Measurements from ENCODE around the gene TCF12. TPM values are rescaled to one million over a fixed set of nuclear protein-coding genes. Genes with fewer than 3 reads are reported as not detected.

The TCF12 gene
- total RNA-seq, 1 donor from 2014 or later = 93.0 TPM

GRCh38 chr15:56916825-56917477 lies 1.5 kb upstream of the TCF12 start:
- ATAC-seq = no peak
- H3K9me3 ChIP-seq = no peaks in the 10 kb centered on the region
- intact Hi-C loops (cut with DNase I) = no loop called here
- H3K36me3 ChIP-seq = no peaks in the 10 kb centered on the region
- DNase-seq = no peak
- no peak overlapping the region for H3K27ac ChIP-seq
- H3K4me3 ChIP-seq = peak overlapping the region; percentile 85
- peaks cover 35% of the 10 kb centered on the region for H3K4me1 ChIP-seq
- no peaks in the 10 kb centered on the region for H3K27me3 ChIP-seq (ENCODE audit: low read depth)
- no peak for TF ChIP-seq CTCF (IDR thresholded peaks at IDR 0.05)

- peak overlapping the region; percentile 85 for H3K4me3 ChIP-seq
- ATAC-seq = peak; percentile 1 to 3
- DNase-seq = no peak
- no peaks in the 10 kb centered on the region for H3K9me3 ChIP-seq
- H3K36me3 ChIP-seq = no peaks in the 10 kb centered on the region
- intact Hi-C loops (cut with DNase I) = no loop called here
- H3K4me1 ChIP-seq = peaks cover 42% of the 10 kb centered on the region
- TF ChIP-seq CTCF (IDR thresholded peaks at IDR 0.05) = no peak
- no peaks in the 10 kb centered on the region for H3K27me3 ChIP-seq (ENCODE audit: low read depth)
- H3K27ac ChIP-seq = peak overlapping the region; percentile 95
Measured at GRCh38 chr15:56917652-56918045, 795 bp upstream of the TCF12 start.

DNA sequence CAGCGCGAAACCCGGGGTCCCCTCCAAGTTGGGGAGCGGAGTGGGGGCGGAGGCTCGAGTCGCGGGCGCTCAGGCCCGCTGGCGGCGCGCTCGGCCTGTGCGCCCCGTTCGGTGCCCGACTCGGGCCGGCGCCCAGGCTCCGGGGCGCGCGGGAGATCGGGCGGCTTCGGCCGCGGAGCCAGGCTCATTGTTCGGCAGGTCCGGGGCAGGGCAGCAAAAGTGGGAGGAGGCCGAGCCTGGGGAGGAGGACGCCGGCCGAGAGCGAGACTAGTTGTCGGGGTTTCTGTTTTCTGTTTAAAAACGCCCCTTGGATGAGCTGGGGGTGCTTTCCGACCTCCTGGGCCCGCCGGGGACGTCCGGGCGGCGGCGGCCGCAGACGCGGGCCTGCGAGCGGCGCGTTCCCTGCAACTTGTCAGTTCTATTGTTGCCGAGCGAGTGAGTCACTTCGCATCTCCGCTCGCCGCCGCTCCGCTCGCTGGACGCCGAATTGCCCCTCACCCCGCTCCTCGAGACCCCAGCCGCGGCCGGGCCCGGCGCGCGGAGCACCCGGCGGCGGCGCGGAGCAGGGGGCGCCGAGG lies 676 bp downstream of the TCF12 start:
- Histone ChIP-seq H3K27me3 (ENCODE audit: low read depth) (no peaks in the 10 kb centered on the region), H3K4me1 (peaks cover 46% of the 10 kb centered on the region), H3K36me3 (no peaks in the 10 kb centered on the region), H3K27ac (peak overlapping the region; percentile 95), H3K4me3 (peak overlapping the region; percentile 85), H3K9me3 (no peaks in the 10 kb centered on the region)
- intact Hi-C loops (cut with DNase I) = no loop called here
- DNase-seq = peak; percentile 73
- peak; percentile 54 to 62 for ATAC-seq
- TF ChIP-seq CTCF (IDR thresholded peaks at IDR 0.05) = no peak

GRCh38 chr15:56919609-56920366 lies 1.3 kb downstream of the TCF12 start:
- Histone ChIP-seq H3K27ac (peak overlapping the region; percentile 95), H3K4me3 (peak overlapping the region; percentile 85), H3K4me1 (peaks cover 46% of the 10 kb centered on the region), H3K36me3 (no peaks in the 10 kb centered on the region), H3K27me3 (ENCODE audit: low read depth) (no peaks in the 10 kb centered on the region), H3K9me3 (no peaks in the 10 kb centered on the region)
- intact Hi-C loops (cut with DNase I) = no loop called here
- TF ChIP-seq CTCF (IDR thresholded peaks at IDR 0.05) = no peak
- ATAC-seq (peak in 1 of 2 donors; percentile 6), DNase-seq (peak; percentile 47)

DNA sequence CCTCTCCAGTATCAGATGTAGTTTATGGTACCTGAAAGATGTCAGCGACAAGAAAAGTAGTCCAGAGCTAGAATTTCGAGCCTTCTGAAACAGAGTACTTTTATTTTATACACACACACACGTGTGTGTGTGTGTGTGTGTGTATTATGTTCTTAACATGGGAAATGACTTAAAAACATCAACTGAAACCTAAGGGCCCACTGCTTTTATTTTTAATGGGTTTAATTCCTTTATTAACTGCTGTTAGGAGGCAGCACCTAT lies 1.9 kb downstream of the TCF12 start:
- intact Hi-C loops (cut with DNase I) = no loop called here
- Histone ChIP-seq H3K36me3 (no peaks in the 10 kb centered on the region), H3K27me3 (ENCODE audit: low read depth) (no peaks in the 10 kb centered on the region), H3K9me3 (no peaks in the 10 kb centered on the region), H3K4me1 (peaks cover 46% of the 10 kb centered on the region), H3K27ac (no peak overlapping the region), H3K4me3 (peak overlapping the region; percentile 85)
- DNase-seq (no peak), ATAC-seq (no peak)
- TF ChIP-seq CTCF (IDR thresholded peaks at IDR 0.05) = no peak
